ENCODE results near the gene PHF19.

GRCh38 chr9:120830865-120831264 lies 46.1 kb downstream of the PHF19 start:
- TF ChIP-seq, protein P1, sequence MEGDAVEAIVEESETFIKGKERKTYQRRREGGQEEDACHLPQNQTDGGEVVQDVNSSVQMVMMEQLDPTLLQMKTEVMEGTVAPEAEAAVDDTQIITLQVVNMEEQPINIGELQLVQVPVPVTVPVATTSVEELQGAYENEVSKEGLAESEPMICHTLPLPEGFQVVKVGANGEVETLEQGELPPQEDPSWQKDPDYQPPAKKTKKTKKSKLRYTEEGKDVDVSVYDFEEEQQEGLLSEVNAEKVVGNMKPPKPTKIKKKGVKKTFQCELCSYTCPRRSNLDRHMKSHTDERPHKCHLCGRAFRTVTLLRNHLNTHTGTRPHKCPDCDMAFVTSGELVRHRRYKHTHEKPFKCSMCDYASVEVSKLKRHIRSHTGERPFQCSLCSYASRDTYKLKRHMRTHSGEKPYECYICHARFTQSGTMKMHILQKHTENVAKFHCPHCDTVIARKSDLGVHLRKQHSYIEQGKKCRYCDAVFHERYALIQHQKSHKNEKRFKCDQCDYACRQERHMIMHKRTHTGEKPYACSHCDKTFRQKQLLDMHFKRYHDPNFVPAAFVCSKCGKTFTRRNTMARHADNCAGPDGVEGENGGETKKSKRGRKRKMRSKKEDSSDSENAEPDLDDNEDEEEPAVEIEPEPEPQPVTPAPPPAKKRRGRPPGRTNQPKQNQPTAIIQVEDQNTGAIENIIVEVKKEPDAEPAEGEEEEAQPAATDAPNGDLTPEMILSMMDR (IDR thresholded peaks at IDR 0.05; ENCODE audit: low read depth, low read length), result no peak
- TF ChIP-seq POLR2A (IDR thresholded peaks at IDR 0.05; ENCODE audit: extremely low read depth, insufficient read length) (no peak), MAX (IDR thresholded peaks at IDR 0.05; ENCODE audit: low read depth, low read length) (no peak)
